HG03460 (cell line): ENCODE measurements around the gene NR1D1.
A peak's percentile ranks its signal among the peaks of the same experiment; 100 is the strongest.

Source experiments
- ATAC-seq: cut with Tn5 transposase; IDR thresholded peaks from one replicate; pipeline ENCODE4 v1.9.1; 2021; ENCODE audit not compliant: unreplicated experiment

NR1D1 gene

GRCh38 chr17:40063901-40064531 lies 36.4 kb downstream of the NR1D1 start:
- no peak for ATAC-seq

GRCh38 chr17:40063187-40063771 lies 37.1 kb downstream of the NR1D1 start:
- ATAC-seq: peak; percentile 36

GRCh38 chr17:40062329-40063186 lies 37.8 kb downstream of the NR1D1 start, which contains the start of gene THRA:
THRA (plus strand) TSS chr17:40062965; CDS start chr17:40074489, 11,524 bp downstream.
- ATAC-seq: peak; percentile 69

- ATAC-seq: no peak
These were observed 38.8 kb downstream of the NR1D1 start for GRCh38 chr17:40061609-40062038.

GRCh38 chr17:40060887-40061608 lies 39.3 kb downstream of the NR1D1 start:
- ATAC-seq: no peak

GRCh38 chr17:40059729-40060475 lies 40.5 kb downstream of the NR1D1 start:
- ATAC-seq: no peak

- ATAC-seq: no peak
These were observed 41.5 kb downstream of the NR1D1 start for GRCh38 chr17:40058865-40059264.

GRCh38 chr17:40058186-40058784 lies 42.1 kb downstream of the NR1D1 start:
- ATAC-seq: no peak

- ATAC-seq: no peak
These were observed 43.9 kb downstream of the NR1D1 start for GRCh38 chr17:40056379-40057015.
